SK-N-SH treated with all-trans-retinoic acid at 6 μM for 48 hours (cell line): Measurements from ENCODE around the gene FBXL22.
"Not testable (repeated sequence)": the region's sequence is repeated elsewhere in the genome, so short reads cannot be mapped to it uniquely, and the experiment has no call there.

ENCODE experiments used
- ATAC-seq: fragments of 200-7000 bp; cut with Tn5 transposase; 3 replicates; pipeline ENCODE4 v1.9.1; 2020; ENCODE audit warnings: mild to moderate bottlenecking, moderate library complexity
- ARNTL ChIP-seq: fragments of 450-650 bp; formaldehyde crosslinking; IDR thresholded peaks from 2 replicates; pipeline ENCODE4 v1.5.0; 2020; ENCODE audit warnings: low read depth, mild to moderate bottlenecking, moderate library complexity, borderline replicate concordance
- BACH2 ChIP-seq: fragments of 250-450 bp; sonication (Bioruptor Pico); IDR thresholded peaks from 2 replicates; pipeline ENCODE4 v1.9.0; 2021; ENCODE audit warnings: mild to moderate bottlenecking, borderline replicate concordance
- CREB5 ChIP-seq: fragments of 250-450 bp; sonication (Bioruptor Pico); IDR thresholded peaks from 2 replicates; pipeline ENCODE4 v1.5.1; 2020; ENCODE audit warnings: low read depth, mild to moderate bottlenecking, moderate library complexity
- CSDC2 ChIP-seq: fragments of 250-450 bp; sonication (Bioruptor Pico); IDR thresholded peaks from 2 replicates; pipeline ENCODE4 v1.5.0; 2020; ENCODE audit warnings: mild to moderate bottlenecking, moderate library complexity
- CSRNP3 ChIP-seq: fragments of 250-450 bp; sonication (Bioruptor Pico); IDR thresholded peaks from 2 replicates; pipeline ENCODE4 v1.5.1; 2021; ENCODE audit warnings: mild to moderate bottlenecking, moderate library complexity
- ESRRG ChIP-seq: fragments of 250-450 bp; sonication (Bioruptor Pico); IDR thresholded peaks from 2 replicates; pipeline ENCODE4 v1.6.1; 2021; ENCODE audit warnings: mild to moderate bottlenecking
- ISL1 ChIP-seq: fragments of 250-450 bp; sonication (Bioruptor Pico); IDR thresholded peaks from 2 replicates; pipeline ENCODE4 v2.1.2; 2022; ENCODE audit warnings: mild to moderate bottlenecking, moderate library complexity
- OSR1 ChIP-seq: fragments of 250-450 bp; sonication (Bioruptor Pico); IDR thresholded peaks from 2 replicates; pipeline ENCODE4 v1.8.0; 2022; ENCODE audit warnings: moderate library complexity, mild to moderate bottlenecking, inconsistent platforms
- POU6F1 ChIP-seq: fragments of 250-450 bp; sonication (Bioruptor Pico); IDR thresholded peaks from 2 replicates; pipeline ENCODE4 v1.8.0; 2021; ENCODE audit warnings: low read depth, mild to moderate bottlenecking, moderate library complexity, borderline replicate concordance
- PPARA ChIP-seq: fragments of 250-450 bp; sonication (Bioruptor Pico); IDR thresholded peaks from 2 replicates; pipeline ENCODE4 v1.5.0; 2020; ENCODE audit warnings: mild to moderate bottlenecking, borderline replicate concordance
- RARB ChIP-seq: fragments of 250-450 bp; sonication (Bioruptor Pico); IDR thresholded peaks from 2 replicates; pipeline ENCODE4 v1.8.0; 2021; ENCODE audit warnings: mild to moderate bottlenecking, moderate library complexity
- SNAI2 ChIP-seq: fragments of 250-450 bp; sonication (Bioruptor Pico); IDR thresholded peaks from 2 replicates; pipeline ENCODE4 v1.5.0; 2020; ENCODE audit warnings: mild to moderate bottlenecking, moderate library complexity
- TSHZ2 ChIP-seq: fragments of 250-450 bp; sonication (Bioruptor Pico); IDR thresholded peaks from 2 replicates; pipeline ENCODE4 v1.5.0; 2020; ENCODE audit warnings: mild to moderate bottlenecking, moderate library complexity
- ZC3H10 ChIP-seq: fragments of 250-450 bp; sonication (Bioruptor Pico); IDR thresholded peaks from 2 replicates; pipeline ENCODE4 v1.5.1; 2021; ENCODE audit warnings: mild to moderate bottlenecking, moderate library complexity
- ZFP3 ChIP-seq: fragments of 250-450 bp; sonication (Bioruptor Pico); IDR thresholded peaks from 2 replicates; pipeline ENCODE4 v1.5.0; 2020; ENCODE audit warnings: mild to moderate bottlenecking, moderate library complexity
- ZFP30 ChIP-seq: fragments of 450-650 bp; formaldehyde crosslinking; IDR thresholded peaks from 2 replicates; pipeline ENCODE4 v1.5.0; 2022; ENCODE audit warnings: mild to moderate bottlenecking, moderate library complexity
- ZNF565 ChIP-seq: fragments of 450-650 bp; formaldehyde crosslinking; conservative IDR thresholded peaks from 2 replicates; pipeline ENCODE4 v1.5.0; 2020; ENCODE audit warnings: low read depth, mild to moderate bottlenecking, moderate library complexity
- ZNF70 ChIP-seq: fragments of 450-650 bp; formaldehyde crosslinking; IDR thresholded peaks from 2 replicates; pipeline ENCODE4 v1.5.0; 2020; ENCODE audit warnings: mild to moderate bottlenecking, moderate library complexity
- ZNF8 ChIP-seq: fragments of 450-650 bp; formaldehyde crosslinking; IDR thresholded peaks from 2 replicates; pipeline ENCODE4 v1.5.0; 2020; ENCODE audit warnings: mild to moderate bottlenecking, moderate library complexity

Gene FBXL22

GRCh38 chr15:63612300-63612699, 15.1 kb downstream of the FBXL22 start:
- TF ChIP-seq POU6F1 (no peak), CSRNP3 (CRISPR knock-in tag) (no peak), ARNTL (CRISPR knock-in tag) (no peak), OSR1 (CRISPR knock-in tag) (no peak)
- no peak for ATAC-seq

- TF ChIP-seq PPARA (CRISPR knock-in tag) (no peak), BACH2 (CRISPR knock-in tag) (no peak), ZFP30 (CRISPR knock-in tag) (no peak), ISL1 (CRISPR knock-in tag) (no peak), ZC3H10 (no peak), CSRNP3 (CRISPR knock-in tag) (no peak), SNAI2 (CRISPR knock-in tag) (no peak), ZNF70 (CRISPR knock-in tag) (no peak), ARNTL (CRISPR knock-in tag) (no peak), ZNF8 (CRISPR knock-in tag) (no peak), CSDC2 (CRISPR knock-in tag) (no peak), ZFP3 (CRISPR knock-in tag) (no peak), ESRRG (CRISPR knock-in tag) (no peak), ZNF565 (CRISPR knock-in tag) (no peak), RARB (CRISPR knock-in tag) (no peak), CREB5 (CRISPR knock-in tag) (no peak), TSHZ2 (CRISPR knock-in tag) (no peak), POU6F1 (no peak)
Measured at GRCh38 chr15:63615935-63616334, 18.7 kb downstream of the FBXL22 start.

GRCh38 chr15:63617147-63617546, 20.0 kb downstream of the FBXL22 start:
- ATAC-seq: not testable (repeated sequence)

More at GRCh38 chr15:63615935-63616334, 18.7 kb downstream of the FBXL22 start:
- ATAC-seq: no peak

- not testable (repeated sequence) for ATAC-seq
Measured at GRCh38 chr15:63617627-63618026, 20.4 kb downstream of the FBXL22 start.

GRCh38 chr15:63620760-63621159, 23.6 kb downstream of the FBXL22 start:
- ATAC-seq: not testable (repeated sequence)
